ENCODE data around the gene DNHD1. TPM values are rescaled to one million over a fixed set of nuclear protein-coding genes. Genes with fewer than 3 reads are reported as not detected.
A peak's percentile ranks its signal among the peaks of the same experiment; 100 is the strongest.

Gene DNHD1
- total RNA-seq, 2 experiments from 2014 or later, result 32.3 to 35.5 TPM

GRCh38 chr11:6583584-6583983 lies 86.5 kb downstream of the DNHD1 start:
- DNase-seq (no peak), ATAC-seq (ENCODE audit: low read depth) (no peak)
- H3K27me3 Mint-ChIP-seq, result no peaks in the 10 kb centered on the region
- peaks cover 43% of the 10 kb centered on the region for H3K36me3 Mint-ChIP-seq
- H3K9me3 Mint-ChIP-seq, result peaks cover 14% of the 10 kb centered on the region
- no peak overlapping the region for H3K27ac Mint-ChIP-seq
- no peaks in the 10 kb centered on the region for H3K4me1 Mint-ChIP-seq
- POLR2A ChIA-PET, result no interaction called here
- H3K4me3 Mint-ChIP-seq, result no peak overlapping the region

GRCh38 chr11:6584528-6584927 lies 87.4 kb downstream of the DNHD1 start:
- POLR2A ChIA-PET, result no interaction called here
- peaks cover 43% of the 10 kb centered on the region for H3K36me3 Mint-ChIP-seq
- H3K27ac Mint-ChIP-seq, result no peak overlapping the region
- H3K4me3 Mint-ChIP-seq, result no peak overlapping the region
- H3K4me1 Mint-ChIP-seq, result no peaks in the 10 kb centered on the region
- no peaks in the 10 kb centered on the region for H3K27me3 Mint-ChIP-seq
- DNase-seq (no peak), ATAC-seq (ENCODE audit: low read depth) (no peak)
- H3K9me3 Mint-ChIP-seq, result peaks cover 14% of the 10 kb centered on the region

- H3K27ac Mint-ChIP-seq, result no peak overlapping the region
- H3K36me3 Mint-ChIP-seq, result peaks cover 36% of the 10 kb centered on the region
- POLR2A ChIA-PET, result no interaction called here
- no peaks in the 10 kb centered on the region for H3K4me1 Mint-ChIP-seq
- no peak overlapping the region for H3K4me3 Mint-ChIP-seq
- no peak for ATAC-seq (ENCODE audit: low read depth)
- H3K9me3 Mint-ChIP-seq, result peaks cover 14% of the 10 kb centered on the region
- DNase-seq, result no peak
- H3K27me3 Mint-ChIP-seq, result no peaks in the 10 kb centered on the region
Measured at GRCh38 chr11:6586434-6587359, 89.6 kb downstream of the DNHD1 start.

- no peaks in the 10 kb centered on the region for H3K27me3 Mint-ChIP-seq
- peaks cover 38% of the 10 kb centered on the region for H3K36me3 Mint-ChIP-seq
- peaks cover 14% of the 10 kb centered on the region for H3K9me3 Mint-ChIP-seq
- DNase-seq (no peak), ATAC-seq (ENCODE audit: low read depth) (no peak)
- POLR2A ChIA-PET, result no interaction called here
- no peaks in the 10 kb centered on the region for H3K4me1 Mint-ChIP-seq
- H3K27ac Mint-ChIP-seq, result no peak overlapping the region
- no peak overlapping the region for H3K4me3 Mint-ChIP-seq
Measured at GRCh38 chr11:6587360-6587953, 90.4 kb downstream of the DNHD1 start.

- no peaks in the 10 kb centered on the region for H3K27me3 Mint-ChIP-seq
- H3K27ac Mint-ChIP-seq, result no peak overlapping the region
- DNase-seq (no peak), ATAC-seq (ENCODE audit: low read depth) (no peak)
- no peak overlapping the region for H3K4me3 Mint-ChIP-seq
- POLR2A ChIA-PET, result no interaction called here
- peaks cover 39% of the 10 kb centered on the region for H3K36me3 Mint-ChIP-seq
- no peaks in the 10 kb centered on the region for H3K4me1 Mint-ChIP-seq
- H3K9me3 Mint-ChIP-seq, result peaks cover 12% of the 10 kb centered on the region
Measured at GRCh38 chr11:6588018-6588417, 90.9 kb downstream of the DNHD1 start.

GRCh38 chr11:6594142-6594768 lies 97.2 kb downstream of the DNHD1 start:
- DNase-seq, result no peak
- ATAC-seq (ENCODE audit: low read depth), result no peak
- Mint-ChIP-seq H3K27ac (no peak overlapping the region), H3K9me3 (no peaks in the 10 kb centered on the region), H3K4me1 (peaks cover 18% of the 10 kb centered on the region), H3K36me3 (peaks cover 37% of the 10 kb centered on the region), H3K4me3 (no peak overlapping the region), H3K27me3 (no peaks in the 10 kb centered on the region)
- POLR2A ChIA-PET, result interaction anchor here (0.5 kb wide), 1 partner anchor 78 kb away, joined by 3 read pairs; no protein-coding TSS in a partner anchor

- Mint-ChIP-seq H3K36me3 (peaks cover 42% of the 10 kb centered on the region), H3K27me3 (no peaks in the 10 kb centered on the region), H3K4me1 (peaks cover 22% of the 10 kb centered on the region), H3K9me3 (no peaks in the 10 kb centered on the region), H3K4me3 (no peak overlapping the region), H3K27ac (peak overlapping the region; percentile 10)
- ATAC-seq (ENCODE audit: low read depth) (no peak), DNase-seq (no peak)
- POLR2A ChIA-PET, result no interaction called here
Measured at GRCh38 chr11:6596239-6596877, 99.3 kb downstream of the DNHD1 start.

- Mint-ChIP-seq H3K27ac (no peak overlapping the region), H3K9me3 (no peaks in the 10 kb centered on the region), H3K4me3 (no peak overlapping the region), H3K27me3 (no peaks in the 10 kb centered on the region), H3K36me3 (peaks cover 31% of the 10 kb centered on the region), H3K4me1 (peaks cover 30% of the 10 kb centered on the region)
- ATAC-seq (ENCODE audit: low read depth), result no peak
- DNase-seq, result no peak
- POLR2A ChIA-PET, result no interaction called here
Measured at GRCh38 chr11:6598555-6598954, 101.5 kb downstream of the DNHD1 start.

- Mint-ChIP-seq H3K36me3 (peaks cover 25% of the 10 kb centered on the region), H3K27me3 (no peaks in the 10 kb centered on the region), H3K4me1 (peaks cover 25% of the 10 kb centered on the region), H3K27ac (peak overlapping the region; percentile 35), H3K9me3 (no peaks in the 10 kb centered on the region), H3K4me3 (no peak overlapping the region)
- POLR2A ChIA-PET, result interaction anchor here (1.8 kb wide), 1 partner anchor 84 kb away, joined by 4 read pairs; the partner anchor contains the start of gene MRPL17
- DNase-seq, result no peak
- ATAC-seq (ENCODE audit: low read depth), result no peak
Measured at GRCh38 chr11:6599449-6599848, 102.4 kb downstream of the DNHD1 start.

- peaks cover 22% of the 10 kb centered on the region for H3K4me1 Mint-ChIP-seq
- H3K36me3 Mint-ChIP-seq, result peaks cover 24% of the 10 kb centered on the region
- H3K27me3 Mint-ChIP-seq, result no peaks in the 10 kb centered on the region
- H3K27ac Mint-ChIP-seq, result no peak overlapping the region
- POLR2A ChIA-PET, result interaction anchor here (1.0 to 1.8 kb wide), 2 partner anchors 12 to 83 kb away, joined by 3 to 4 read pairs; partner anchors contain the start of genes MRPL17 and TAF10
- ATAC-seq (ENCODE audit: low read depth) (no peak), DNase-seq (no peak)
- no peak overlapping the region for H3K4me3 Mint-ChIP-seq
- no peaks in the 10 kb centered on the region for H3K9me3 Mint-ChIP-seq
Measured at GRCh38 chr11:6599881-6600390, 102.9 kb downstream of the DNHD1 start.

GRCh38 chr11:6601041-6601461 lies 104.0 kb downstream of the DNHD1 start:
- ATAC-seq (ENCODE audit: low read depth) (no peak), DNase-seq (no peak)
- Mint-ChIP-seq H3K9me3 (no peaks in the 10 kb centered on the region), H3K27ac (no peak overlapping the region), H3K4me3 (no peak overlapping the region), H3K36me3 (peaks cover 22% of the 10 kb centered on the region), H3K27me3 (no peaks in the 10 kb centered on the region), H3K4me1 (peaks cover 23% of the 10 kb centered on the region)
- POLR2A ChIA-PET, result no interaction called here

- Mint-ChIP-seq H3K27me3 (no peaks in the 10 kb centered on the region), H3K27ac (peak overlapping the region; percentile 74), H3K36me3 (peaks cover 23% of the 10 kb centered on the region), H3K4me3 (no peak overlapping the region), H3K9me3 (no peaks in the 10 kb centered on the region), H3K4me1 (peaks cover 28% of the 10 kb centered on the region)
- DNase-seq, result no peak
- no peak for ATAC-seq (ENCODE audit: low read depth)
- POLR2A ChIA-PET, result interaction anchor here (0.7 to 9.4 kb wide), 12 partner anchors 9 to 145 kb away, joined by 3 to 95 read pairs (median 4); partner anchors contain the start of genes ARFIP2, MRPL17, TAF10 and TIMM10B
Measured at GRCh38 chr11:6602096-6602940, 105.2 kb downstream of the DNHD1 start.

Data from activated naive CD8-positive, alpha-beta T cell treated with anti-CD3 and anti-CD28 coated beads, Interleukin-2, amount 10 ng/mL, durations not matched to agents 7 days and 5 days (primary cell).